ENCODE measurements around the gene AOPEP.

AOPEP gene

DNA sequence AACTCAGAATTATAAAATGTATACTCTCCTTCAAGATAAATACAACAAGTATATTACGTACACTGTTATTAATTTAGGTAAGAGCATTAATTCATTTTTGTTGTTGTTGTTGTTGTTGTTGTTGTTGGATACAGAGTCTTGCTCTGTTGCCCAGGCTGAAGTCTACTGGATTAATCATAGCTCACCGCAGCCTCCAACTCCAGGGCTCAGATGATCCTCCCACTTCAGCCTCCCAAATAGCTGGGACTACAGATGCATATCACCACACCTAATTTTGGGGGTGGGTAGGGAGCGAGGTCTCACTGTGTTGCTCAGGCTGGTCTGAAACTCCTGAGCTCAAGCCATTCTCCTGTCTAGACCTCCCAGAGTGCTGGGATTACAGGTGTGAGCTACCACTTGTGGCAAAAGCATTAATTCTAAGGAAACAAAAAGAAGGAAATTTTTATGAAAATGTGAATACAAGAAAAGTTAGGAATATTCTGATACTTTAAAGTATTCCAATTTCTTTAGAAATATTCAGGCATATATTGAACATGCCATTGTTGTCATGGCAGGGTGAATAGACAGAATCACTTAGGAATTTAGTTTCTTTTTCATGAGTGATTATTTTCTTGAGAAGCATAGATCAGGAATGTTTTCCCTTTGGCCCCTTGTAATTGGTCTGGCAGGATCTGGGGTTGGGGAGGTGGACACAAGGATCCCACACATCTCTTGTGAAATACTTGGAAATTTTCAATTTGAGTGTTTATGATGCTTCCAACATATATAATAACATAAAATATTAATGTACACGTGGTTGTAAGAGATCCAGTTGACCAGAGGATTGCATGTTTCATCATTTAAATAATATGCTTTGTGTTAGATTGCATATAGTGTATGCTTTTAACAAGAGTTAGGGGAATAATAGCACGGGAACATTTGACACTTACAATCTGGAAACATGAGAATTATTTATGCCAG is 327.4 kb downstream of the AOPEP start:
- DNase-seq, result no peak

DNA sequence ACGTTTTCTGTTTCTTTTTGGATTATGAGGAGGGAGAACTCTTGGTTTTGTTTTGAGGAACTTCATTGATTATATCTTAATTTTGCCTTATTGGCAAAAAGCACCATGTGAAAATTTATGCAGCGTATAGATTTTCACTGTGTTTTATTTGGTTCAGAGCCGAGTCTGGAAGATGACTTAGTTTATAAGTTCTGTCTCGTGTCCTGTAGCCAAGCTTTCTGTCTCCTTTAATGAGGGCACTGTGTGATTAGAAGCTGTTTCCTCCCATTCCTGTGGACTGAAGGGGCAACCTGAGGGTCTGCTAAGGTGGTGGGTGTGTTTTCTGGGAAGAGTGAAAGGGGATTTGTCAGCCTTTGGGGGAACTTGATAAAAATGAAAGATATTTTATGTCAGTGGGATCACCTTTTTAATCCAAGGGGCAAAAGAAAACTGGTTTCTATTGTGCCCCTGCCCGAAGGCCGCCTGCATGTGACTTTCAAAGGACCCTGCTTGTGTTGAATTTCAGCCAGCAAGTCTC is 328.9 kb downstream of the AOPEP start:
- no peak for DNase-seq

DNA sequence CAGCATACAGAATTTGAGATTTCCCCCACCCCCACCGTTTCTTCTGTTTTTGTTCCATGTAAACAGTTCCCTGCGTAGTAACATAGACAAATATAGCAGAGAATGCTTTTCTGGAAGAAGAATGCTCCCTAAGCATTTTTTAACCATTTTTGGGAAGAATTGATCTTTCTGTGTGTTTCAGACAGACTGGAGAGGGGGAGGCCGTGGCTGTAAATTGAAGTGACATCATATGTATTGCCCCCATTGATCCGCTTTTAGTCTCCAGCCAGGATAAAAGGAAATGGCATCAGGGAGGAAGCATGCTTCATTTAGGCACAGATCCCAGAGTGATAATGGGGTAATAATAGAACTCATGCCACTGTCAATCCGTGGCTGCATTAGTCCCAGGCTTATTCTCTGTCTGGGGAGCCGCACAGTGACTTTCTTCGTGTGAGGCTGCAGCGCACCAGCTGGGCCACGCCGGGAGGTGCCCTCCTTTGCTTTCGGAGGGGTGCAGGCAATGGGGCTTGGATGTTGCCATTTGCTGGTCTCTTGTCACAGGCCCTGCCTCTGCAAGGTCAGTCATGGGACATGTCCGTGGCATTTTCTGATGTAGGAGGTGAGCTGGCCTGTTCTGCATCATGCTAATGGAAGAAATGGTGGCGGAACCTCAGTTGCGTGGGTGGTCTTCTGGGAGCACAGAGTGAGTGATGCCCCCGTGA is 329.5 kb downstream of the AOPEP start:
- no peak for DNase-seq

DNA sequence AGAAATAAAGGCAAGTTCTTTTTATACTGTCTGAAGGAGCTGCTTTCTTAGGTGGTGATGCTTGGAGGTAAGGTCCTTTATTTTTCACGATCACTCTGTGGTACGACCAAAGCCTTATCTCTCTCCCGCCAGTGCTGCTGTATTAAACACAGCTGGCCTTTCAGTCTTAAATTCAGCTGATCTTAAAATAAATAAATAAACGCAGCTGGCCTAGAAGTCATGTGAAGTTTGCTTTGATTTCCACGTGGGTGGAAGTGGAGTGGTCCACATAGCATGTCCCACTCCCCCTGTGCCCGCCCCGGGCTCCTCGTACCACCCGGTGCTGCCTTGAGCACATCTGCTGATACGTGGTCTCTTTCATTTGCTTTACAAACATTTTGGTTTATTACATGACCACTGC is 330.6 kb downstream of the AOPEP start:
- no peak for DNase-seq

DNA sequence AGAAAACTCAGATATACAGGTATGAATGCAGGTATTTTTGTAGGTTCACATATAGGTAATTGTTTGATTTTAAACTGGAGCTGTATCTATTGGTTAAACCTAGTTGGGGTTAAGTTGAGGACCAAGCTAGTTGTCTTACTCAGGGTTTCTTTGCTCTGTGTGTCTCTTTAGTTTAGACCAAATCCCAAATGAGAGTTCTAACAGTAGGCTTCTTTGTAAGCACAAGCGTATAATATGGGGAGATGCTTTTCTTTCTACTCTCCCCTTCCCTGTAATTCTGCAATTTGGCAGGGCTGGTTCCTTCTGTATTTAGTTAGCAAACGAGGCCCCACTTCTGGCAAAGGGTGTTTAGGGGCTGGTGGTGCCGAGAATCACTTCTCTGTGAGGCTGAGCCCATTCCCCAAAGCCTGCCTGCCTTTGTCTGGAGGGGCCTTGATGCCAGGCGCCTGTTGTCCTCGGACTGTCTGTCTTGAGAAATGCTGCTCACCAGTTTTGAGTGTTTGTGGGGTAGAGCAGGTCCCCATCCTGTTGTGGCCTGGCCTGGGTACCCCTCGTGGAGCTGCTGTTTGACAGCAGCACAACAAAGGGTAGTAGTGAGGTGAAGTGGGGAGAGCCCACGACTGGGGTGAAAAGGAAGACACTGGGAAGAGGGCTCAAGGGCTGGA is 331.8 kb downstream of the AOPEP start:
- DNase-seq, result no peak

DNA sequence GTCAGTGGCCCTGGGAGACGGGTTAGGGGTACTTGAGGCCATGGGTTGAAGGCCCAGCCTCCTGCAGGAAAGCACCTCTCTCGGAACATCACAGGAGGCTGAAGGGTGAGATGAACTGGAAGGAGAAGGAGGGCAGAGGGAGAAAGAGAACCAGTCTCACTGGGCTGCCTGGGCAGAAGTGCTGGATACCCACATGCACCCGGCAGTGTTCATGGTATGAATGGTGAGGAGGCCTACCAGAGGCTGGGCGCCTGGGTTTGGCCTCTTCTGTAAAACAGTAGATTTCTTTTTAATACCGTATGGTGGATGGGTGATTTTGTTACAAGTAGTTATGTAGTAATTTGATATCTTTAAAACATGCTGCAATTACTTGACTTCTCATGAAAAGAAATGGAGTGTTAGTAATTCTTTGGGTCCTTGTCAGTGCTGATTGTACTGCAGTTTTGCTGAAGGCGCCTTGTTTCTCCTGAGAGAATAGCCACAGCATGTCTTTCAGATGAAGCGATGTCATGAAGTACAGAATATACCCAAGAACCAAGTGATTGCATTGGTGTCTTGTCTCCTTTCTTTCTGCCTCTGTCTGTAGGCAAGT is 332.4 kb downstream of the AOPEP start:
- no peak for DNase-seq

DNA sequence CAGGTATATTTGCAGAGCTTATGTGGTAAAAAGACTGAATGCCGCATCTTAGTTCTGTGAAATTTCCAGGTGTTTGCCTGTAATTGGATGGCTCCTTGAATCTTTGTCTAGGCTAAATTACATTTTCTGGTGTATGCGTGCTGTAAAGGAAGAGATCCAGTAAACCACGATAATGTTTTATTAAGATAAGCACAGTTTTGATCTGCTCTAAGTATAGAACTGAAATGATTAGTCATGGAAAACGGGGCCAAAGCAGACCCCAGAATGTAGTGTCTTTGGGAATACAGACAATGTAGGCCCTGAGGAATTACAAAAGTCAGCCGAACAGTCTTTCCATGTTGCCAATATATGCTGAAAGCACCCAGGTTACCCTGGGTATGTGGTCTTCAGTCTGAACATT is 333.7 kb downstream of the AOPEP start:
- DNase-seq, result no peak

DNA sequence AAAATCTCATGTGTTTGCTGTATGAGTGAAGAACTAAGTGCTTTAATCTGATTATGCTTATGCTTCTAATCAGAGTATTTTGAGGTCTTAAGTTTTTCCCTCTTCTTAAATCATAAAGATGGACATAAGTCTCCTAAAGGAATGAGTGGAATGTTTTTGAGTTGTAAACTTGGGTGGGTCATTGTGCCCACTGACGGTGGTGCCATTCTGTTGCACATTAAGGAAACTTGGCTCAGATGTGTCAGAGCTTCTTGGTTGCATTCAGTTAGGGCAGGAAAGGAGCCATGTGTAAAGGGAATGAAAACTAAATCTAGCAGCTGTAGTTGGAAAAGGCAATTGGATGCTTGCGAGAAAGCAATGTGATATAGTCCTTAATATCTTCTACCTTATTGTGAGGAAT is 334.4 kb downstream of the AOPEP start:
- no peak for DNase-seq

DNA sequence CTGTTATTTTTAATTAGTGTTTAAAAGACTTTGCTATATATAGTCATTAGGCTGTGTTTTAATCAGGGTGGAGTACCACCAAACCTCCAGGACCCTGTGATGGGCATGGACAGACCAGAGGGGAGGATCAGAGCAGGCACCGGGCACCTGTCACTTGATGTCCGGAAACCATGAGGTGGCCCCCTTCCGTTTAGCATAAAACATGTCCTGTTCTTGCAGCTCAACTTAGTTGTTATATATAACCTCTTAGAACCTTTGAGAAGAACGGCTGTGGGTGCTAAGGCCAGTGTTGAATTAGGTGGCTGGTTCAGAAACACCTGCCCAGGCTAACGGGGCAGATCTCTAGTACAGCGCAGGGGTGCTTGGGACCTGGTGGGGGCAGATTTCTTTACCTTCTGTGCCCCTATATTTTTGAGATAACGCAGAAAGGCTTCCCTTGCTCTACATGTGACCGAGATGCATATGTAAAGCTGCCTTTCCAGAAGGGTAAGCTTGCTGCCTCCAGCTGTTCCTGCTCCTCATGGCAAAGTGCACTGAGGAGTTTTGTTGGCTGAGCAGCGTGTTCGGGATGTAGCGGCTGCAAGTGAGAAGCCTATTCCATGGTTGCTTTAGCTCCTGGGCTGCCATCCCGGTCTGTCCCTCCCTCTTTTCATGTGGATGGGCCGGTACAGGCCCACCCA is 335.6 kb downstream of the AOPEP start:
- DNase-seq, result no peak

DNA sequence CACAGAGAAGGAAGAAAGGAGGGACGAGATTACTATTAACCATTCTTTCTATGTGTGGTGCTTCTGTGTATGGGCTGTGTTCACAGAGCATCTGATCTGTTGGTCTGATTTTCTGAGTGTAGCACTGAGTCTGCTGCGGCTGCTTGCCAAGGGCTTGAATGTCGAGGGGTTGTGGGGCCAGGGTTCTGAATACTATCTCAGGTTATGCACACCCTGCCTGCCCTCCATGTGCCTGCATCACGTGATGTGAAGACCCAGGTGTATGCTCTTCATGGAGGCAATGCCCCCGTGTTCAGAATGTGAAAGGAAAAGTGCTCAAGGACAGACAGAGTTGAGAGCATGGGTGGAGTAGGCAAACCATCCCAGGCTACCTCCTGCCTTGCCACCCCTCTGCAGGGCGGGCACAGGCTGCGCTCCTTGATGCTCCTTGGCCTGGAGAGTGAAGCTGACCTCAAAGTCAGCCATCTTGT is 336.1 kb downstream of the AOPEP start:
- no peak for DNase-seq

DNA sequence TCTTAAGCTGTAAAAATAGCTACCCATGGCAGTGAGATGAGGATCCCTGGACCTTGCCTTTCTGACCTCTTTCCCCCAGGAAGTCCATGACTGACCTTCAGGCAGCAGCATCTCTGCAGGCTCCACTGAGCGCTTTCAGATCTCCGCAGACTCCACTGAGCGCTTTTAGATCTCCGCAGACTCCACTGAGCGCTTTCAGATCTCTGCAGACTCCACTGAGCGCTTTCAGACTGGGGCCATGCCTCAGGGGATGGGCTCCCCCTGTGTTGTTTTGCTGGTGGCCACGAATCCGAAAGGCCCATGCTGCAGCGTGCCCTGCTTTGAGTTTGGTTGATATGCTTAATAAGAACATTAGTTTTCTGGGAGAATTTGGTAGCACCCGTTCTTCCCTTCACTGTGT is 336.8 kb downstream of the AOPEP start:
- DNase-seq, result no peak

DNA sequence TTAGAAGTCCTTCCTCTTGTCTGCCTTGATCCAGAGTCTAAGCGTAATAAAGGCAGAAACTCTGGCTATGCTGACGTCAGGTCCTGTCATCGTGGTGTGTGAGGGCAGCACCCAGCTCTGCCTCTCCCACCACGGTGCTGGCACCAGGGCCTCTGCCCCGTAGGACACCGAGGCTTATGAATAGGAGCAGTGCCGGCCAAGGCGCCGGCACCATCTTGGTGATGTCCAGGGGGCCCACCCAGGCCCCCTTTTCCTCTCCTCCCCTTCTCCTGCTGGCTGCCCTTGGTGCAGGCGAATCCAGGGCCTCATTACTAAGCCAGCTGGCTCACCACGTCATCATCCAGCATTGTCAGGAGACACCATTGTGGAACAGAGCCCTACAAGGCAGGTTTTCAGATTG is 338.7 kb downstream of the AOPEP start:
- no peak for DNase-seq

DNA sequence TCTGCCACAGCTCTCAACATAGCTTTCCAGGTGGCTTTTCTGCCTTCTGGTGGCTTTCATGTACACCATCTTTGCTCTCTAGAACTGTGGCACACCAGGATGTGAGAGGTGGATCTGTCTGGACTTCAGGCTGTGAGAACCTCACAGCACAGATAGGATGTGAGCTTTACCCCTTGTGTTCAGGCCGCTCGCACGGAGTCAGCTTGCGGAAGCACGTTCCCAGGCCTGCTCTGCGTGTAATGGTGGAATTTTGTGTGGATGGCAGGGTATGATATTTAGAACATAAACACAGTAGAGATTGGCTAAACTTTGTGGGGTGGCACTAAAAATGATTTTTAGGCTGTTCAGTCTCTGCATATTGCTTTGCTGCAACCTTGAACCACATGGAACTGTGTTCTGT is 340.6 kb downstream of the AOPEP start:
- no peak for DNase-seq

DNA sequence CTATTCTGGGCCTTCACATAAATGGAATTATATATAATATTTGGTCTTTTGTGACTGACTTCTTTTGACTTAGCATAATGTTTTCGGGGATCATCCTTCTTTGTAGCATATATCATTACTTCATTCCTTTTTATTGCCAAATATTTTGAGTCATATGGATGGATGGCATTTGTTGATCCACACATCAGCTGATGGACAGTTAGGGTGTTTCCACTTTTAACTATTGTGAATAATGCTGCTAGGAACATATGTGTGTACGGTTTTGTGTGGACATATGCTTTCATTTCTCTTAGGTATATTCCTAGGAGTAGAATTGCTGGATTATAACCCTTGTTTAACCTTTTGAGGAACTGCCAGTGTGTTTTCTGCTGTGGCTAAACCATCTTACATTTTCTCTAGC is 341.4 kb downstream of the AOPEP start:
- no peak for DNase-seq

DNA sequence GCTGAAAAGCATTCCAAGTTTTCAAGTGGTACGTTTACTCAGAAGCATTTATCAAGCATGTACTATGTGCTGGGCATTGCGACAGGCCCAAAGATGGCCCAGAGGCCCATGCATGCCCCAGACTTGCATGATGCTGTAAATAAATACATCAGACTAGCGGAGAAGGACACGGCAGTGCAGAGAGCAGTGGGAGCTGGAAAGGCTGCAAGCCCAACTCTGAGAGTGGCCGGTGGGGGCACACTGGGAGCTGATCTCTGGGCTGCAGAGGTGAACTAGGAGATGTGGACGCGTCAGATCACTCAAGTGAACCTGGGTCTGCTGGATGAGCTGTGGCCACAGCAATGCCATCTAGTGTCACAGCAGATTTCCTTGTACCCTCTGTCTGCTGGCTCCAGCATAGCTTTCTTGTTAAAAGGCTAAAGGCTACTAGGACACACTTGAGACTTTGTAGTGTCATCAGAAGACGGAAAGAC is 344.1 kb downstream of the AOPEP start:
- no peak for DNase-seq

DNA sequence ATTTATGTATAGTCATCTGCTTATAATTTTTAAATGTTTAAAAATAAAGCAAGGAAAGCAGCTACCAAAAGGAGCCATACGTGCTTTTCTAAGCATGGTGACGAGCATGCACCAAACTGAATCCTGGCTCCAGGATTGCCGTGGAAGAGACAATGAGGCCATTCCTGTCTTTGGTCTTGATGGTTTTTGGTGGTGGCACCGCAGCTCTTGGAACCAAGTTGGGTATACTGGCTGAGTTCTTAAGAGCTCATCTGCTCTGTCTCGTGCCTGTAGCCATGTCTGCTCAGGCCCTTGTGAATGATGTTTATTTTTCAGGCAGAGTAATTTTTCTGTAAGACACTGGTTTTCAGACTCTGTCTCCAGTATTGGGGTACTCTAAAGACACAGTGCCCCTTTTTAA is 345.0 kb downstream of the AOPEP start:
- DNase-seq, result no peak

DNA sequence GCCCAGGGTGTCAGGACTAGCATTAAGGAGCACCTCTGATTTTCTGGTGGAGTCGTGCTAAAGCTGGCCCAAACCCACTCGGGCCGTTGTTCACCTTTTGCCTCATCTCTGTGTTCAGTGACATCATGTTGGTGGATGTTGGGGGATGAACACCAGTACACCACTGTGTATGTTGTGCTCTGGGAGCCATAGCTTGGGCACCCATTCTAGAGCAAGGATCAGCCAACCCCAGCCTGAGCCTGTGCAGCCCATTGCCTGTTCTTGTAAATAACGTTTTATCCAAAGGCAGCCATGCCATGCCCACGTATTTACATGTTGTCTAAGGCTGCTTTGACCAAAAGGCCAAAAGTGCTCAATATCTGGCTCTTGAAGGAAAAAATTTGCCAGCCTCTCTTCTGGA is 345.4 kb downstream of the AOPEP start:
- no peak for DNase-seq

DNA sequence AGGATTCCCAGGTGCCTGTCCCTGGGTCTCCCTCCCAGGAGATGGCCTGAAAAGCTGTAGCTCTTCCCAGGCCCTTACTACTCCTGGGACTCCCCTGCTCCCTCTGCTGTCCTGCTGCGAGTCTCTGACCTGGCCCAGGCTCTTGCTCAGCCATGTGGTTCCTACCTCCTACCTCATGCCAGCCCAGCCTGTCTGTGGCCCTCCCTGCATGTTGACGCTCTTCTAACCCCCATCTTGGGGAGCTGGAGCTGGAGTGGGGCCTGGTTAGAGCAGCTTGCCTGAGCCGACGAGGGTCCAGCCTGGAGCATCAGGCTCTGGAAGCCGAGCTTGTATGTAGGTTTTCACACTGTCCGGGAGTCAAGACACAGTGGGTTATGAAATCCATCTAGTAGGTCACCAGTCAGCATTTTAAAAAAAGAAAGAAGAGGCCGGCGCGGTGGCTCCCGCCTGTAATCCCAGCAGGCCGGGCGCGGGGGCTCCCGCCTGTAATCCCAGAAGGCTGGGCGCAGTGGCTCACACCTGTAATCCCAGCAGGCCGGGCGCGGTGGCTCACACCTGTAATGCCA is 346.6 kb downstream of the AOPEP start:
- no peak for DNase-seq

DNA sequence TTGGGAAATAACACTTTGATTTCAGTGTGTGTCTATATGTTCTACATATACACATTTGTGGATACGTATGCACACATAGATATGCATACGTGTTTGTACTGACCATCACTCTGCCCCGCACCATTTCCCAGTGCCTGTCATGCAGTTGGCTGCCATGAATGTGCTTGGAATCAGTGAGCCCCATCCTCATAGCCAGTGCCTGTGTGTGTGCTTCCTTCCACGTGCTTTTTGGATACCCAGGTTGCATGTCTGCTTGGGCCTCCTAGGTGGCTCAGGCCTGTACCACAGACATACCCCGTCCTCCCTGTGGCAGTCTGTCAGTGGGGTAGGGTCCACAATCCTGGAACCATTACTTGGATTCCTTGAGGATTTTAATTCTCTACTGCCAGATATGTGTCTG is 347.4 kb downstream of the AOPEP start:
- no peak for DNase-seq

DNA sequence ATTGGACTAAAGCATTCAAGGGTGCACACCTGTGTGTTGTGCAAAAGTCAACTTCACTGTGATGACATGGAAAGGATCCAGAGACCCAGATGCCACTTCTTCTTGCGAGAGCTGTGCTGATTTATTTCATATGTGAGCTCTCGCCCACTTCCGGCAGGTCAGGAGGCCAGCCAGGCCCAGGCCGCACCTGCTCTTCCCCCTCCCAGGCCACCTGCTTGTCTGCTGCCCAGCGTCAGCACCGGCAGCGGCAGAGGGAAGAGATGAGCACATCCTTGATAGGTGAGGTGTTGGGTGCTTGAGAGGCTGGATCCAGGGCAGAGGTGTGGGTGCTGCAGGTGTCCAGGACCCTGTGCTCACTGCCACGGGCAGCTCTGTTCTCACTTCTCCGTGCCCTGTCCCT is 348.1 kb downstream of the AOPEP start:
- DNase-seq, result no peak

DNA sequence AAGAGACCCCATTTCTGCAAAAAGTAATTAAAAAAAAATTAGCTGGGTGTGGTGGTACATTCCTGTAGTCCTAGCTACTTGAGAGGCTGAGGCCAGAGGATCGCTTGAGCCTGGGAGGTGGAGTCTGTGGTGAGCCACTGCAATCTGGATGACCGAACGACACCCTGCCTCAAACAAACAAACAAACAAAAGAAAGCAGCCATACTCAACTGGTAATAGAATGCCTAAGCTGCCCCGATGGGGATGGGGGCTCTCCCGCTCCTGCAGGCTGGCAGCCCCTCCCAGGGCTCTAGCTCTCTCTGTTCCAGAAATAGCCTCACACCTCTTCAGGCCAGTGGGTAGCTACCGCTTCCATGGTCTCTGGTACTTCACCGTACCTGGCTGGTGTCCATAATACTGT is 349.2 kb downstream of the AOPEP start:
- no peak for DNase-seq

DNA sequence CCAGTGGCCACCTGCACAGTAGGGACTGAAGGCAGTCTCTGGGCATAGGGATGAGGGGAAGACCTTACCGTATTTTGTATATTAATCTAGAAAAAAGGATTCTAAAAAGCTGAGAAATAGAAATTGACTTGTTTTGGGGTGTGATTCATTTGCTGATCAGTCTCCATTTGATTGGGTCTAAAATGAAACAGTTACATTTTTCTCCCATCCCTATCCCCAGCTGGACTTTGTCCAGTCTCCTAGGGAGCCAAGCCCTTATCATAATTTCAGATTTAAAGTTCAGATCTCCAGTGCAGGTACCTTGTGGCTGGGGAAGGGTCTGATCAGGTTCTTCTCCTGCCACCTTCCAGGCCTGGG is 350.2 kb downstream of the AOPEP start:
- no peak for DNase-seq

All from stimulated activated CD8-positive, alpha-beta memory T cell treated with anti-CD3 and anti-CD28 coated beads, Interleukin-4, amount 100 ng/mL, for 48 hours (primary cell).